NB4 (cell line): Measurements from ENCODE around the gene MYOM3.

Source experiments
- CTCF ChIP-seq: IDR thresholded peaks from one replicate; pipeline ENCODE4 v1.5.1; 2012; ENCODE audit warnings: low read depth, low read length
- POLR2A ChIP-seq: IDR thresholded peaks from 2 replicates; pipeline ENCODE4 v1.6.1; 2011; ENCODE audit warnings: mild to moderate bottlenecking; ENCODE audit not compliant: insufficient read length; ENCODE audit errors: extremely low read depth

DNA sequence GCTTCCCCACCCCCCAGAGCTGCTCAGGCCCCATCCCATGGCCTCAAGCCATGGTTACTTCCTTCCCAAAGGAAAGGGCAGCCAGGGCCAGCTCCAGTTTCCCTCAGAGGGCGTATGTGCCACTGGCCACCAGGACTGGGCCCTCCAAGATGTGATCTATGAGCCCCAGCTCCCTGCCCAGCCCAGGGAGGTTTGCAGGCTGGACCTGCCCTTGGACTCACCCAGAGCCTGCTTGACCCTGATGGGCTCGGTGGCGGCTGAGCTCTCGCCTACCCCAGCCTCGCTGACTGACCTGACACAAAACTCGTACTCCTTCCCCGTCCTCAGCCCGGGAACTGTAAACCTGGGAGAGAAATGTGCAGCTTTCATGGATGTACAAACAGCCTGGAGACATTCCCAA is 29.6 kb downstream of the MYOM3 start:
- TF ChIP-seq CTCF (no peak), POLR2A (no peak)
